ENCODE measurements around the gene TRIM50.

Gene TRIM50

GRCh38 chr7:73332447-73332846 is 4.6 kb upstream of the TRIM50 start:
- Histone ChIP-seq H4K20me1 (ENCODE audit: insufficient read depth, low read length) (no peaks in the 10 kb centered on the region), H3K36me3 (ENCODE audit: insufficient read depth, low read length) (no peaks in the 10 kb centered on the region), H3K9ac (ENCODE audit: low read depth, low read length) (no peak overlapping the region), H3K79me2 (ENCODE audit: insufficient read depth, low read length) (no peaks in the 10 kb centered on the region), H3K4me3 (ENCODE audit: low read depth in 1 of 2, low read length in 2 of 2) (no peak overlapping the region), H3K4me2 (ENCODE audit: insufficient read depth, low read length) (no peak overlapping the region), H3K9me3 (ENCODE audit: insufficient read depth, low read length, severe bottlenecking) (no peaks in the 10 kb centered on the region), H3K27me3 (ENCODE audit: insufficient read depth, low read length, poor library complexity) (peaks cover 3% of the 10 kb centered on the region), H2AFZ (ENCODE audit: low read depth, low read length) (no peak overlapping the region), H3K4me1 (ENCODE audit: insufficient read depth, low read length) (no peaks in the 10 kb centered on the region), H3K27ac (ENCODE audit: low read length) (no peak overlapping the region)
- DNase-seq (no peak), ATAC-seq (ENCODE audit: insufficient read depth, low read depth) (no peak)
- TF ChIP-seq CTCF (IDR thresholded peaks at IDR 0.05; ENCODE audit: borderline replicate concordance, extremely low read depth, low read length, poor library complexity, severe bottlenecking) (no peak), EZH2 (IDR thresholded peaks at IDR 0.05; ENCODE audit: borderline replicate concordance, low read depth, low read length, severe bottlenecking) (no peak)

- DNase-seq (no peak), ATAC-seq (ENCODE audit: insufficient read depth, low read depth) (no peak)
- Histone ChIP-seq H4K20me1 (ENCODE audit: insufficient read depth, low read length) (no peaks in the 10 kb centered on the region), H3K27ac (ENCODE audit: low read length) (no peak overlapping the region), H3K4me1 (ENCODE audit: insufficient read depth, low read length) (no peaks in the 10 kb centered on the region), H3K36me3 (ENCODE audit: insufficient read depth, low read length) (no peaks in the 10 kb centered on the region), H3K9me3 (ENCODE audit: insufficient read depth, low read length, severe bottlenecking) (no peaks in the 10 kb centered on the region), H3K4me2 (ENCODE audit: insufficient read depth, low read length) (no peak overlapping the region), H3K9ac (ENCODE audit: low read depth, low read length) (no peak overlapping the region), H3K27me3 (ENCODE audit: insufficient read depth, low read length, poor library complexity) (peaks cover 3% of the 10 kb centered on the region), H2AFZ (ENCODE audit: low read depth, low read length) (peak overlapping the region; percentile 26; the same call in 1 of the 2 replicates), H3K4me3 (ENCODE audit: low read depth in 1 of 2, low read length in 2 of 2) (no peak overlapping the region), H3K79me2 (ENCODE audit: insufficient read depth, low read length) (no peaks in the 10 kb centered on the region)
- TF ChIP-seq CTCF (IDR thresholded peaks at IDR 0.05; ENCODE audit: borderline replicate concordance, extremely low read depth, low read length, poor library complexity, severe bottlenecking) = no peak
- TF ChIP-seq EZH2 (IDR thresholded peaks at IDR 0.05; ENCODE audit: borderline replicate concordance, low read depth, low read length, severe bottlenecking) = no peak
Measured at GRCh38 chr7:73330772-73331171, 2.9 kb upstream of the TRIM50 start.

- Histone ChIP-seq H3K4me1 (ENCODE audit: insufficient read depth, low read length) (no peaks in the 10 kb centered on the region), H3K79me2 (ENCODE audit: insufficient read depth, low read length) (no peaks in the 10 kb centered on the region), H3K4me3 (ENCODE audit: low read depth in 1 of 2, low read length in 2 of 2) (no peak overlapping the region), H3K27ac (ENCODE audit: low read length) (no peak overlapping the region), H3K4me2 (ENCODE audit: insufficient read depth, low read length) (no peak overlapping the region), H2AFZ (ENCODE audit: low read depth, low read length) (no peak overlapping the region), H3K9ac (ENCODE audit: low read depth, low read length) (no peak overlapping the region), H3K9me3 (ENCODE audit: insufficient read depth, low read length, severe bottlenecking) (no peaks in the 10 kb centered on the region), H4K20me1 (ENCODE audit: insufficient read depth, low read length) (no peaks in the 10 kb centered on the region), H3K36me3 (ENCODE audit: insufficient read depth, low read length) (no peaks in the 10 kb centered on the region), H3K27me3 (ENCODE audit: insufficient read depth, low read length, poor library complexity) (peaks cover 3% of the 10 kb centered on the region)
- TF ChIP-seq EZH2 (IDR thresholded peaks at IDR 0.05; ENCODE audit: borderline replicate concordance, low read depth, low read length, severe bottlenecking) (no peak), CTCF (IDR thresholded peaks at IDR 0.05; ENCODE audit: borderline replicate concordance, extremely low read depth, low read length, poor library complexity, severe bottlenecking) (no peak)
- no peak for ATAC-seq (ENCODE audit: insufficient read depth, low read depth)
- no peak for DNase-seq
Measured at GRCh38 chr7:73329861-73330581, 2.1 kb upstream of the TRIM50 start.

Measured in DND-41 (cell line).